GM21381 (cell line): Measurements from ENCODE around the gene SORCS2.
"Not testable (repeated sequence)": the region's sequence is repeated elsewhere in the genome, so short reads cannot be mapped to it uniquely, and the experiment has no call there.

Source experiments
- ATAC-seq: cut with Tn5 transposase; IDR thresholded peaks from one replicate; pipeline ENCODE4 v1.9.1; 2021; ENCODE audit warnings: mild to moderate bottlenecking, moderate library complexity; ENCODE audit not compliant: unreplicated experiment

Gene SORCS2

DNA sequence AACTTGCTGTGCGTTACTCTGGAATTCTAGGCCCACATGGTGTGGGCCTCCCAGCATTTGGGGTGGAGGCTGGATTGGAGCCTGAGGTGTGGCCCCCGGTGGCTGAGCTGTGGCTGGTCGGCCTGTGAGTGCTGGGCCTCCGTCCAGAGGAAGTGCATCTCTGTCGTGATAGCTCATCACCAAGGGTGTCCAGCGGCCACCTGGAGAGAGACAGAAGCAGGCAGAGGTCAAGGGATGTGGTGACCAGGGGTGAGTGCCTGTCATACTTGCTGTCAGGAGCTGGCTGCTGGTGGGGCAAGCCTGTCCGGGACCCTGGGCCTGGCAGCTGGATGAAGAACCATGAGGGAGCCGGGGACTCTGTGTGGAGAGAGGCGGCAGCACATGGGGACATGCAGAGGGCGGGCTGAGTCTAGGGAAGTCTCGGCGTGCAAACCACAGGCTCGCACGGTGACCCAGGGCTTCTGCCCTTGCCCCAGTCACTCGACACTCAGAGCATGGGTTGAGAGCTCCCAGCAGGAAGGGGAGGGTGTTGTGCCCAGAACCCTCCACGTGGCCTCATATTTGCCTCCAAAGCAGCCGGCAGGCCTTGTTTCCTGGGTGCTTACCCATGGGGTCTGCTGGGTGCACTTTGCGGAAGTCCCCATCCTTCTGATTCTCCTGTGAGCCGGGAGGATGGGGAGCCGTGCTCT is 6.2 kb downstream of the SORCS2 start:
- ATAC-seq: no peak

DNA sequence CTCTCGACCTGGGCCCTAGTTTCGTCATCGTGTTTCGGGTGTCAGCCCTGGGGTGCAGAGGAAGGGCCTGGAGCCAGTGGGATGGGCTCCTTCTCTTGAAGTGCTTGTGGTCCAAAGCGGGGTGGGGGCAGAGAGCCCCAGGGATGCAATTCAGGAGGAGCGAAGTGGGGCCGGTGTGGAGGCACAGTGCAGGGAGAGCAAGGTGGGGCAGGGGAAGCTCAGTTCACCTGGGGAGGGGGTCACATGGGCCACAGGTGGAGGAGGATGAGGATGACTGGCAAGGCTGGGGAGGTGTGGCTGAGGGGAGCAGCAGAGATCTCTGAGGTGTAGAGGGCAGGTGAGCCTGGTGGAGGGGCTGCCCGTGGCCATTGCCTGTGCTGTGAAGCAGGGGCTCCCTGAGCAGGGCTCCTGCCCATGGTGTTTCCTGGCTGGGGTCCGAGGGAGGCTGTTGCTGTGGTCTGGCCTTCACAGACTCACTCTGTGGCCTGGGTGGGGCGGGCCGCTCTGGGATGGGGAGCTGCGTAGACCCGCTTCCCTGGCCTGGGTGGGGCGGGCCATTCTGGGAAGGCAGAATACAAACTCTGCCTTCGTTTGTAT is 6.9 kb downstream of the SORCS2 start:
- no peak for ATAC-seq

DNA sequence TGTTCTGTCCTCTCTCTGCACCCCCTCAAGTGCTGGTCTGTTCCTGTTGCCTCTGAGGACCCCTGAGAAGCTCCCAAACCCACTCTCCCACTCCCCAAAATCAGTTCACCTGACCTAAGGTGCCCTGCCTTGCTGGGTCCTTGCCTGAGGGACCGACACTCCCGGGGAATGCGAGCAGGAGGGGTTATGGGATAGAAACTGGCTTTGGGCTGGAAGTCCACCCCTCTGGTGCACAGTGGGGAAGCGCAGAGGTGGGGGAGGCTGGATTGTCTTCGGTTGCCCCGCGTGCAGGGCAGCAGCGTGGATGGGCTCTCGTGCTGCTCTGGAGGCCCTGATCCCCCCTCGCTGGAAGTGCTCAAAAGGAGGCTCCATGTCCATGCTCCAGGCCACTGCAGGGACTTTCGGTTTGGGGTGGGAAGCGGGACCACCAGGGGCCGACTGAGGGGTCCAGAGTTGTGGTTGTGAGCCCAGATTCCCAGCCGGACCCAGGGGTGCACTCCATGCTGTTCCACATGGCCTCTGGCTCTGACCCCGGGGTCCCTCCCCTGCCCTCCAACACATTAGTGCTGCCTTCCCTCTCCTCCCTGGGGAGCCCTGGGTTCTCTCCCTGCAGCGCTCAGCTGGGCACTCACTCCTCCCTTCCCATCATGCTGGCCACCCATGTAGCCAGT is 7.6 kb downstream of the SORCS2 start:
- ATAC-seq: no peak

- ATAC-seq: no peak
Measured at GRCh38 chr4:7200801-7201200, 8.5 kb downstream of the SORCS2 start.

- ATAC-seq: no peak
Measured at GRCh38 chr4:7201420-7202305, 9.3 kb downstream of the SORCS2 start.

DNA sequence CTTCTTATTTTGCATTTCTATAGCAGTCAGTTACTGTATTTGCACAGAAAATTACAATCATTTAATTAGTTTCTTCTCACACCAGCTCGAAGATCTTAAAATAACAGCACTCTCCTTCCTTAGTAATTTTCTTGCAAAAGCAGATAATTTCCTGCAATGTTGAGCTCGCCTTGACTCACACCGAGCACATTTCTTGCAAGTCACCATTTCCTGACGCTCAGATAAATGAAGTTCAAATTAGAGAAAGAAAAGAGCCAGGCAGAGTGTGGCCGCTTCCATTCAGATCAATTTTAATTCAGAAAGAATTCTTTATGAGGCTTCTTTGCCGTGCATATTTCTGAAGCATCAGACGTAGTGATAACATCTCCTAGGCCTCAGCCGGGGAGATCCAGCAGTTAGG is 10.1 kb downstream of the SORCS2 start:
- ATAC-seq: no peak

GRCh38 chr4:7204656-7205387 is 12.5 kb downstream of the SORCS2 start:
- no peak for ATAC-seq

DNA sequence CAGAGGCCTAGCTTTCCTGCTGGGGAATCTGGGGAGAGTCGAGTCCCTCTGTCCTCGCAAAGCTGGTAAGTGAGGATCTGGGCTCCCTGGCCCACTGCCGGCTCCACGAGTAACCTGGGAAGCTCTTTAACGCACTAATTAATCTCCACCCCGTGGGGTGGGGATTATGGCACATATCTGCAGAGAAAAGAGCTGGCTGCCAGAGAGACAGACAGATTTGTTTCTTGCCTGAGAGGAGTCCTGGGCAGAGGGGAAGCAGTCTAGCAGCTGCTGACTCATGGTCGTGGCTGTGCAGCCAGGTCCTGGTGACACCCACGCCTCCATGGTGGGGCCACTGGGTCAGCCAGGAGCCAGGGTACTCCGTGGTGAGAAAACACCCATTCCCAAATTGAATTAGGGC is 14.0 kb downstream of the SORCS2 start:
- no peak for ATAC-seq

- no peak for ATAC-seq
Measured at GRCh38 chr4:7206911-7207567, 14.7 kb downstream of the SORCS2 start.

DNA sequence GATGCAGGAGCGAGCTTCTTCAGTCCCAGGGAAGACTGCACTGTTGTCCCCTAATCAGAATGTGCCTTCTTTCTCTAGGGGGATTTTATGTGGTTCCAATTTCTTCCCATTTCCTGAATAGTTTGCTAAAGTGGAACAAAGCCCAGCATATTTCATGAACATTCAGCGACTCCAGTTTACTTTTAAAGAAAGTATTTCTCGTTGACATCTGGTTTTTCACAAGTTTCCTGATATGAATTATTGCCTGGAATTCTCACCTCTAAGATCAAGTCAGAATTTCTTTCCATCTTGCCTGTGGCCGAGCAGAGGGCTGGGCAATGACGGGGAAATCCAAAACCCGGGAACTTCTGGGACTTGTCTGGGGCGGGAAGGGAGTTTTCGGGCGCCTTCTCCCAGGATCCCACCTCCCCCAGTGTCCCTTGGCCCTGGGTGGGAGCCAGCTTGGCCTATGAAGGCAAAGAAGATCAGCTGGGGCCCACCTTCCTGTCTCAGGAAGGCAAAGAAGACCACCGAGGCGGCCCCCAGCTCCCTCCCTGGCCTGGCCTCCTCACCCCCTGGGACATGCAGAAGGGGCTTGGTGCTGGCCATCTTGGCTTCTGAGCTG is 15.4 kb downstream of the SORCS2 start:
- ATAC-seq: no peak

- no peak for ATAC-seq
Measured at GRCh38 chr4:7208509-7209451, 16.4 kb downstream of the SORCS2 start.

DNA sequence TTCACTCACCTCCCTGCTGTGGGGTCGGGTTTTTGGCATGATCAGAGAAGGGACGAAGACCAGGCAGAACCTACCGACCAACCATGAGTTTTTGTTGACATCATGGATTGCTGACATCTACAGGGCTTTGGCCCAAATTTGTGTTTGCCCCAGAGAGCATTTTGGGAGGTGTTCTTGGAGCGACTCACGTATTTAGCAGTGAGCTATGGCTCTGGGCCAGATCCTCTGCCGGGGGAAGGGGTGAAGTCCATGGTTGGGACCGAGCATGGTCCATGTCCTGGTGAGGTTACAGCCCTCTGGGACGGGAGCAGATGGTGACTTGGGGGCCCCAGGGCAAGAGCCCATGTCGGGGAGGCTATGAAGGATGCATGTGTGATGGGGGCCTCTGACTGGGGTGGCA is 17.4 kb downstream of the SORCS2 start:
- ATAC-seq: no peak

DNA sequence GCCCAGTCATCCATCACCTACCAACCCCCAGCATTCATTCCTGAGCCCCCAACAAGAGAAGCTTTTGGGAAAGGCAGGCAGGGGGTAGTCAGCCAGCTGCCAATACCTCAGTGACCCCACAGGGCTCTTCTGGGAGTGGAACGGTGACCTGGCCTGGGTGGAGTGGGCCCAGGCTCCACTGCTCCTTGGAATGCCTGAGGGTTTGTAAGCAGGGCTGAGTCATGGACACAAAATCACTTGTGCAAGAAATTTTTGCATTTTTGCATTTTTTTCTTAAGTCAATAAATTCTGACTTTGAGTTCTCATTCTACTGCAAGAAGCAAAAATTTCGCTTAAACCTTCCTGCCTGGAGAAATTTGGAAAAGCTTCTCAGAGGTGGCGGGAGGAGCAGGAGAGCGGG is 18.5 kb downstream of the SORCS2 start:
- no peak for ATAC-seq

DNA sequence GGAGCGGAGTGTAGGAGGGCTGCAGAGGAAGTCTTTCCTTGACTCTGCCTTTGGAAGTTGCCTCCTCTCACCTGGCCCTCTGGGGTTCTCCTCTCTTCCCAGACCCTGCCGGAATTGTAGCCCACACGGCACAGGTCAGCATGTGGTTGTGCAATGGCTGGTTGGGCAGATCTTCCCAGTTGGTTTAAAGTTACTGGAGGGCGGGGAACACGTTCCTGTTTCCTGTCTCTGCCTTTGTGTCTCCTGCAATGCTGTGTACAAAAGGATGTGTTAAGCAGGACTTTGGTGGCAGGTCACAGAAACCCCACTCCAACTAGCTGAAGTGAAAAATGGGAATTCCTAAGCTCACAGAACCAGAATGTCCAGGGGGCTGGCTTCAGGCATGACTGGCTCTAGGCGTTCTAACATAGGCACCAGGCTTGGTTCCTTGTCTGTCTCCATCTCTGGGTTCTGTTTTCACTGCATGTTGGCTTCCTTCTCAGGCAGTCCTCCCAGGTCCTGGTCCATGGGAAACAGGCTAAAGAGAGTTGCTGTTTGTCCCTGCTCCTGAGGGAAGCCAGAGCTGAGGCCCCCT is 19.9 kb downstream of the SORCS2 start:
- no peak for ATAC-seq

GRCh38 chr4:7212921-7213320 is 20.6 kb downstream of the SORCS2 start:
- no peak for ATAC-seq

- no peak for ATAC-seq
Measured at GRCh38 chr4:7213807-7214206, 21.5 kb downstream of the SORCS2 start.

DNA sequence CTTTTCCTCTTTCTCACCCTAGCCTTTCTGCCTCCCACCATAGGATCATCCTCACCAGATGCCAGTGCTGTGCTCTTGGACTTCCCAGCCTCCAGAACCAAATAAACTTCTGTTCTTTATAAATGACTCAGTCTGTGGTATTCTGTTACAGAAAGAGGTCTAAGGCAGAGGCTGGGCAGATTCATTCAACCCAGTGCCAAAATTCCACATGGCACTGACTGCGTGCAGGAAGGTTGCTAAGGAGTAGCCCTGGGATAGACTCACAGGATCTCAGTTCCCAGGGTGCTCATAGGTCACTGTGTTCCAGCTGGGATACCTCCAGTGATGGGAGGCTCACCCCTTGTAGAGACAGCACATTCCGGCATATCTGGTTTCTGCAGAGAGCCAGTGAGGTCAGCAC is 22.0 kb downstream of the SORCS2 start:
- ATAC-seq: no peak

DNA sequence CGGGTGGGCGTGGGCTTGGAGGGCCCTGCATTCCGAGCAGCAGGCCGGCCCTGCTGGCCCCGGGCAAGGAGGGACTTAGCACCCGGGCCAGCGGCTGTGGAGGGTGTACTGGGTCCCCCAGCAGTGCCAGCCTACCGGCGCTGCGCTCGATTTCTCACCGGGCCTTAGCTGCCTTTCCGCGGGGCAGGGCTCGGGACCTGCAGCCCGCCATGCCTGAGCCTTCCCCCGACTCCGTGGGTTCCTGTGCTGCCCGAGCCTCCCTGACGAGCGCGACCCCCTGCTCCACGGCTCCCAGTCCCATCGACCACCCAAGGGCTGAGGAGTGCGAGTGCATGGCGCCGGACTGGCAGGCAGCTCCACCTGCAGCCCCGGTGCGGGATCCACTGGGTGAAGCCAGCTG is 22.8 kb downstream of the SORCS2 start:
- ATAC-seq: not testable (repeated sequence)
